NCI-H146 treated with DMSO at 0.1 percent for 48 hours (cell line): ENCODE measurements around the gene PLK3.

Source experiments
- DNase-seq: peaks from one replicate; lab custom pipeline; 2025; ENCODE audit not compliant: unreplicated experiment; lab: John Stamatoyannopoulos, UW

PLK3 gene

GRCh38 chr1:44853201-44853600 is 53.0 kb downstream of the PLK3 start:
- no peak for DNase-seq

GRCh38 chr1:44854970-44855369 is 54.8 kb downstream of the PLK3 start:
- no peak for DNase-seq
